ENCODE measurements around the gene TSPAN5. TPM values are rescaled to one million over a fixed set of nuclear protein-coding genes. Genes with fewer than 3 reads are reported as not detected.

The TSPAN5 gene
- total RNA-seq, 3 donors from 2014 or later (not counting 1 experiment from before 2014, with no cell fraction given) = 6.8 to 13.7 (median 11.4) TPM

GRCh38 chr4:98577956-98578355, 80.5 kb downstream of the TSPAN5 start:
- no peak overlapping the region for H3K27ac ChIP-seq (ENCODE audit: low read length)
- DNase-seq (no peak), ATAC-seq (no peak)
- Mint-ChIP-seq H3K27ac (no peak overlapping the region), H3K27me3 (ENCODE audit: low read depth in 2 of 2) (no peaks in the 10 kb centered on the region), H3K4me1 (peaks cover 21 to 45% of the 10 kb centered on the region in 2 donors), H3K4me3 (no peak overlapping the region), H3K9me3 (no peaks in the 10 kb centered on the region), H3K36me3 (no peaks in the 10 kb centered on the region)
- H3K9me3 ChIP-seq (ENCODE audit: control insufficient read depth, insufficient read depth, low read length) = no peaks in the 10 kb centered on the region
- H3K4me1 ChIP-seq (ENCODE audit: control insufficient read depth, insufficient read depth, low read length) = no peaks in the 10 kb centered on the region
- no CpG with 5 or more reads among the region's 2 CpGs for WGBS (ENCODE audit: insufficient coverage)
- H3K4me3 ChIP-seq (ENCODE audit: low read length) = no peak overlapping the region
- no peaks in the 10 kb centered on the region for H3K27me3 ChIP-seq (ENCODE audit: control insufficient read depth, insufficient read depth, low read length)
- intact Hi-C loops (cut with micrococcal nuclease) = no loop called here
- TF ChIP-seq CTCF (IDR thresholded peaks at IDR 0.05) = no peak
- H3K36me3 ChIP-seq (ENCODE audit: control insufficient read depth, insufficient read depth, low read length) = no peaks in the 10 kb centered on the region

DNA sequence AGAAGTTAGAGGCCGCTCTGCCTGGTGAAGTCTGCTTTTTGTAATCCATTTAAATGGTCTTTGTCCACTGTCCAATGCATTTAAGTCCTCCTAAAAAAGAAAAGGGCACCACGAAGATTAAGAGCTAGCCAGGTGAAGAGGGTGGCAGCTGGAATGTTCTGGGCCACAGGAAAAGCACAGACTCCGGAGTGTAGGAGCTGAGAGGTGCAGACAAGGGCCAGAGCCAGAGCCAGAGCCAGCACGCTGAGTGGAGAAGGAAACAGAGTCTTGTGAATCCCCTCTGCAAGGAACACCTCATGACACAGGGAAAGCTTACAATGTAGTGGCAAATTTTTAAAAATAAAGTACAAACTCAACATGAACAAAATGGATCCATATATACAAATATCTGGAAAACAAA, 83.6 kb downstream of the TSPAN5 start:
- peaks cover 17 to 48% of the 10 kb centered on the region in 2 donors for H3K4me1 Mint-ChIP-seq
- H3K27me3 Mint-ChIP-seq (ENCODE audit: low read depth in 2 of 2) = no peaks in the 10 kb centered on the region
- H3K4me3 ChIP-seq (ENCODE audit: low read length) = no peak overlapping the region
- no peak overlapping the region for H3K27ac ChIP-seq (ENCODE audit: low read length)
- no peak overlapping the region for H3K27ac Mint-ChIP-seq
- no peaks in the 10 kb centered on the region for H3K36me3 Mint-ChIP-seq
- H3K9me3 Mint-ChIP-seq = no peaks in the 10 kb centered on the region
- no peaks in the 10 kb centered on the region for H3K27me3 ChIP-seq (ENCODE audit: control insufficient read depth, insufficient read depth, low read length)
- no peak overlapping the region for H3K4me3 Mint-ChIP-seq
- H3K36me3 ChIP-seq (ENCODE audit: control insufficient read depth, insufficient read depth, low read length) = no peaks in the 10 kb centered on the region
- peaks cover 4% of the 10 kb centered on the region for H3K4me1 ChIP-seq (ENCODE audit: control insufficient read depth, insufficient read depth, low read length)
- no peak for TF ChIP-seq CTCF (IDR thresholded peaks at IDR 0.05)
- WGBS (ENCODE audit: insufficient coverage) = 93% methylated on average over 4 of the region's 4 CpGs
- intact Hi-C loops (cut with micrococcal nuclease) = no loop called here
- ATAC-seq (no peak), DNase-seq (no peak)
- H3K9me3 ChIP-seq (ENCODE audit: control insufficient read depth, insufficient read depth, low read length) = no peaks in the 10 kb centered on the region

- no peaks in the 10 kb centered on the region for H3K27me3 ChIP-seq (ENCODE audit: control insufficient read depth, insufficient read depth, low read length)
- H3K4me1 ChIP-seq (ENCODE audit: control insufficient read depth, insufficient read depth, low read length) = peaks cover 4% of the 10 kb centered on the region
- no peaks in the 10 kb centered on the region for H3K36me3 ChIP-seq (ENCODE audit: control insufficient read depth, insufficient read depth, low read length)
- DNase-seq (no peak), ATAC-seq (no peak)
- H3K9me3 Mint-ChIP-seq = no peaks in the 10 kb centered on the region
- H3K4me1 Mint-ChIP-seq = peaks cover 11 to 47% of the 10 kb centered on the region in 2 donors
- no peaks in the 10 kb centered on the region for H3K36me3 Mint-ChIP-seq
- H3K9me3 ChIP-seq (ENCODE audit: control insufficient read depth, insufficient read depth, low read length) = no peaks in the 10 kb centered on the region
- no peak overlapping the region for H3K27ac ChIP-seq (ENCODE audit: low read length)
- 100% methylated on average over 2 of the region's 2 CpGs for WGBS (ENCODE audit: insufficient coverage)
- no peak for TF ChIP-seq CTCF (IDR thresholded peaks at IDR 0.05)
- no peak overlapping the region for H3K27ac Mint-ChIP-seq
- intact Hi-C loops (cut with micrococcal nuclease) = no loop called here
- no peak overlapping the region for H3K4me3 ChIP-seq (ENCODE audit: low read length)
- H3K27me3 Mint-ChIP-seq (ENCODE audit: low read depth in 2 of 2) = no peaks in the 10 kb centered on the region
- no peak overlapping the region for H3K4me3 Mint-ChIP-seq
Observed at GRCh38 chr4:98573791-98574190, 84.6 kb downstream of the TSPAN5 start.

DNA sequence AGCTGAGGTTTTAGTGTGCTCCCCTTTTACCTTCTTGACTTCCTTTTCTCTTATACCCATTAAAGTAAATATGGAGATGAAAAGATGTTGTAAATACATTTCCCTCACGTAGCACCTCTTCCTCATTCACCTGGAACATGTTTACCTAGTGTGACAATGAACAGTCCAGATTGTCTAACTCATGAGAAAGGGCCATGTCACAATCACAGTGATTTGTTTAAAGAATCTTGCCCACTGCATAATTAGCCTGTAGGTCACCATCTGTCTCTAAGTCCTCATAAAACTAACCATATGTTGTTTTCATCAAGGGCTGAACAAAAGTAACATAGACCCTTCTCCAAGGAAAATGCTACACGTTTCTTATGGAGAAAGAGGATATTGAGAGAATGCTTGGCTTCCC, 85.7 kb downstream of the TSPAN5 start:
- Histone ChIP-seq H3K4me3 (ENCODE audit: low read length) (no peak overlapping the region), H3K36me3 (ENCODE audit: control insufficient read depth, insufficient read depth, low read length) (no peaks in the 10 kb centered on the region), H3K27me3 (ENCODE audit: control insufficient read depth, insufficient read depth, low read length) (no peaks in the 10 kb centered on the region), H3K27ac (ENCODE audit: low read length) (no peak overlapping the region), H3K9me3 (ENCODE audit: control insufficient read depth, insufficient read depth, low read length) (no peaks in the 10 kb centered on the region), H3K4me1 (ENCODE audit: control insufficient read depth, insufficient read depth, low read length) (peaks cover 4% of the 10 kb centered on the region)
- no CpG with 5 or more reads among the region's 2 CpGs for WGBS (ENCODE audit: insufficient coverage)
- Mint-ChIP-seq H3K27me3 (ENCODE audit: low read depth in 2 of 2) (no peaks in the 10 kb centered on the region), H3K27ac (no peak overlapping the region), H3K36me3 (no peaks in the 10 kb centered on the region), H3K4me1 (peaks cover 7 to 38% of the 10 kb centered on the region in 2 donors), H3K4me3 (no peak overlapping the region), H3K9me3 (no peaks in the 10 kb centered on the region)
- ATAC-seq (no peak), DNase-seq (no peak)
- intact Hi-C loops (cut with micrococcal nuclease) = no loop called here
- no peak for TF ChIP-seq CTCF (IDR thresholded peaks at IDR 0.05)

All from natural killer cell (primary cell).